PC-3 (cell line): ENCODE data around the gene RRAGC. TPM values are rescaled to one million over a fixed set of nuclear protein-coding genes. Genes with fewer than 3 reads are reported as not detected.

Source experiments
- ATAC-seq: fragments of 200-7000 bp; cut with Tn5 transposase; 2 replicates; pipeline ENCODE4 v1.9.1; 2020; ENCODE audit warnings: mild to moderate bottlenecking, moderate library complexity
- BruUV-seq: library from RNA; stranded (reverse); fragments of 400-500 nt; replicated peaks from 2 replicates; lab custom pipeline; 2021; lab: Mats Ljungman, UMichigan
- CTCF ChIA-PET: fragments of 300-600 bp; sonication (Branson Sonifier 250); formaldehyde crosslinking; loops from one replicate; lab custom pipeline; 2022; ENCODE audit warnings: antibody characterized with exemption; lab: Charles Lee
- POLR2A ChIA-PET: fragments of 300-600 bp; sonication (Branson Sonifier 250); formaldehyde crosslinking; loops from one replicate; lab custom pipeline; 2022; ENCODE audit warnings: antibody characterized with exemption; ENCODE audit not compliant: unreplicated experiment; lab: Charles Lee
- DNase-seq: peaks from one replicate; pipeline ENCODE4 v3.0.0-alpha.2; 2015
- H2AFZ ChIP-seq: fragments of 300-600 bp; sonication (generic); 2 replicates; pipeline ENCODE4 v1.6.0; 2016; ENCODE audit warnings: antibody characterized with exemption, low read length
- H3F3A ChIP-seq: fragments of 300-600 bp; sonication (generic); one replicate; pipeline ENCODE4 v1.6.0; 2017; ENCODE audit warnings: antibody characterized with exemption, low read length, control low read depth, mild to moderate bottlenecking; ENCODE audit not compliant: unreplicated experiment
- H3K27ac ChIP-seq: fragments of 300-600 bp; sonication (generic); 2 replicates; pipeline ENCODE4 v1.5.1; 2016; ENCODE audit warnings: mild to moderate bottlenecking, low read length
- H3K27me3 ChIP-seq: fragments of 300-600 bp; sonication (generic); 2 replicates; pipeline ENCODE4 v1.6.1; 2016; ENCODE audit warnings: low read length, mixed read lengths
- H3K36me3 ChIP-seq: fragments of 300-600 bp; sonication (generic); 2 replicates; pipeline ENCODE4 v1.6.1; 2016; ENCODE audit warnings: low read depth, mixed run types, low read length, mixed read lengths
- H3K4me1 ChIP-seq: fragments of 300-600 bp; sonication (generic); 2 replicates; pipeline ENCODE4 v1.5.1; 2016; ENCODE audit warnings: low read length; ENCODE audit not compliant: insufficient read depth
- H3K4me2 ChIP-seq: fragments of 300-600 bp; sonication (generic); 2 replicates; pipeline ENCODE4 v1.6.0; 2016; ENCODE audit warnings: low read length
- H3K4me3 ChIP-seq: fragments of 300-600 bp; sonication (generic); 2 replicates; pipeline ENCODE4 v1.5.1; 2016; ENCODE audit warnings: mild to moderate bottlenecking, low read length, mixed read lengths
- H3K79me2 ChIP-seq: fragments of 300-600 bp; sonication (generic); 2 replicates; pipeline ENCODE4 v1.6.1; 2017; ENCODE audit warnings: low read length, mixed read lengths
- H3K9ac ChIP-seq: fragments of 300-600 bp; sonication (generic); 2 replicates; pipeline ENCODE4 v1.6.0; 2016; ENCODE audit warnings: mild to moderate bottlenecking, low read length
- H3K9me2 ChIP-seq: fragments of 300-600 bp; sonication (generic); replicated peaks from 2 replicates; pipeline ENCODE4 v1.6.1; 2016; ENCODE audit warnings: mixed run types, low read length, mixed read lengths
- H3K9me3 ChIP-seq: fragments of 300-600 bp; sonication (generic); 2 replicates; pipeline ENCODE4 v1.6.1; 2016; ENCODE audit warnings: low read length, mixed read lengths
- H4K20me1 ChIP-seq: fragments of 300-600 bp; sonication (generic); 2 replicates; pipeline ENCODE4 v1.6.1; 2016; ENCODE audit warnings: low read length, mixed read lengths
- CTCF ChIP-seq: fragments of 300-600 bp; sonication (generic); conservative IDR thresholded peaks from 2 replicates; pipeline ENCODE4 v1.5.1; 2017; ENCODE audit warnings: antibody characterized with exemption, low read depth, mild to moderate bottlenecking, low read length
- EZH2 ChIP-seq: fragments of 300-600 bp; sonication (generic); IDR thresholded peaks from one replicate; pipeline ENCODE4 v1.6.1; 2017; ENCODE audit warnings: antibody characterized with exemption, mild to moderate bottlenecking, low read length; ENCODE audit not compliant: unreplicated experiment
- EZH2phosphoT487 ChIP-seq: fragments of 300-600 bp; sonication (generic); IDR thresholded peaks from 2 replicates; pipeline ENCODE4 v1.6.1; 2018; ENCODE audit warnings: mild to moderate bottlenecking, antibody characterized with exemption, low read length, borderline replicate concordance
- intact Hi-C: fragments of 100-400 bp; cut with micrococcal nuclease; formaldehyde crosslinking; loops from 2 replicates; pipeline ENCODE4 v1.9.0; 2023
- total RNA-seq: library from RNA; depleted of rRNA; stranded (reverse); fragments of >200 nt; gene quantifications from 2 replicates; pipeline ENCODE4 v1.2.3, GENCODE V29; 2014

Gene RRAGC
- total RNA-seq, 1 experiment from 2014 or later, result 7.0 TPM

- DNase-seq (no peak), ATAC-seq (no peak)
- Histone ChIP-seq H3K9me2 (no peaks in the 10 kb centered on the region), H3K4me2 (peak overlapping the region; percentile 69; the same call in 1 of the 2 replicates), H3K4me1 (no peaks in the 10 kb centered on the region), H3K36me3 (no peaks in the 10 kb centered on the region), H3K27me3 (peaks cover 75% of the 10 kb centered on the region), H2AFZ (no peak overlapping the region), H3K4me3 (peak overlapping the region; percentile 40; the same call in 1 of the 2 replicates), H3F3A (no peaks in the 10 kb centered on the region), H4K20me1 (no peaks in the 10 kb centered on the region), H3K27ac (no peak overlapping the region), H3K9ac (no peak overlapping the region), H3K9me3 (no peaks in the 10 kb centered on the region), H3K79me2 (no peaks in the 10 kb centered on the region)
- POLR2A ChIA-PET, result no interaction called here
- intact Hi-C loops, result no loop called here
- no TSS peak for BruUV-seq
- no peak for TF ChIP-seq CTCF
- TF ChIP-seq EZH2, result peak; percentile 41
- CTCF ChIA-PET, result no interaction called here
Observed at GRCh38 chr1:38803647-38804046, 55.9 kb downstream of the RRAGC start.

- BruUV-seq, result no TSS peak
- intact Hi-C loops, result no loop called here
- POLR2A ChIA-PET, result no interaction called here
- no peaks in the 10 kb centered on the region for H3K9me3 ChIP-seq
- no peaks in the 10 kb centered on the region for H3F3A ChIP-seq
- no peak overlapping the region for H3K9ac ChIP-seq
- TF ChIP-seq EZH2 (no peak), EZH2phosphoT487 (no peak), CTCF (no peak)
- no peak overlapping the region for H3K4me3 ChIP-seq
- H3K4me1 ChIP-seq, result no peaks in the 10 kb centered on the region
- ATAC-seq, result no peak
- peaks cover 71% of the 10 kb centered on the region for H3K27me3 ChIP-seq
- no peaks in the 10 kb centered on the region for H3K79me2 ChIP-seq
- H3K36me3 ChIP-seq, result no peaks in the 10 kb centered on the region
- no peak overlapping the region for H3K27ac ChIP-seq
- H4K20me1 ChIP-seq, result no peaks in the 10 kb centered on the region
- no peak for DNase-seq
- no peak overlapping the region for H3K4me2 ChIP-seq
- CTCF ChIA-PET, result no interaction called here
- H2AFZ ChIP-seq, result no peak overlapping the region
- no peaks in the 10 kb centered on the region for H3K9me2 ChIP-seq
Observed at GRCh38 chr1:38800720-38801671, 58.6 kb downstream of the RRAGC start.

- no peaks in the 10 kb centered on the region; the same call in 1 of the 2 replicates for H3K9me3 ChIP-seq
- DNase-seq (no peak), ATAC-seq (no peak)
- H3K4me3 ChIP-seq, result no peak overlapping the region
- H4K20me1 ChIP-seq, result no peaks in the 10 kb centered on the region
- POLR2A ChIA-PET, result no interaction called here
- H3K27ac ChIP-seq, result no peak overlapping the region
- H3F3A ChIP-seq, result no peaks in the 10 kb centered on the region
- BruUV-seq, result no TSS peak
- H3K4me1 ChIP-seq, result no peaks in the 10 kb centered on the region
- H2AFZ ChIP-seq, result no peak overlapping the region
- intact Hi-C loops, result no loop called here
- TF ChIP-seq EZH2phosphoT487 (no peak), EZH2 (no peak), CTCF (no peak)
- no peaks in the 10 kb centered on the region for H3K9me2 ChIP-seq
- H3K36me3 ChIP-seq, result no peaks in the 10 kb centered on the region
- no peak overlapping the region for H3K9ac ChIP-seq
- CTCF ChIA-PET, result no interaction called here
- H3K79me2 ChIP-seq, result no peaks in the 10 kb centered on the region
- H3K4me2 ChIP-seq, result no peak overlapping the region
- H3K27me3 ChIP-seq, result peaks cover 59% of the 10 kb centered on the region
Observed at GRCh38 chr1:38793299-38793698, 66.3 kb downstream of the RRAGC start.
